Cardiac fibroblast (primary cell): ENCODE measurements around the gene FAM149A.

Source experiments
- DNase-seq, 2 donors: peaks; one replicate each; pipeline versions ENCODE4 v3.0.0 to v3.0.0-alpha.2; 2010; ENCODE audit warnings: low read depth in 2 of 2
- H3K4me3 ChIP-seq, 2 donors: replicated peaks in 1 of 2; 1 replicate in 1 of 2; 2 replicates in 1 of 2; pipeline ENCODE4 v1.5.1; 2011; ENCODE audit warnings: low read depth in 2 of 2, low read length in 2 of 2, mild to moderate bottlenecking in 2 of 2, moderate library complexity in 1 of 2
- CTCF ChIP-seq: IDR thresholded peaks from one replicate; pipeline ENCODE4 v1.5.1; 2011; ENCODE audit warnings: low read depth, mild to moderate bottlenecking, low read length, inconsistent platforms

The FAM149A gene

GRCh38 chr4:186104890-186105646 is 564 bp downstream of the FAM149A start:
- DNase-seq: no peak
- peak overlapping the region; percentile 36 to 39 for H3K4me3 ChIP-seq
- no peak for TF ChIP-seq CTCF

GRCh38 chr4:186105647-186106321 is 1.3 kb downstream of the FAM149A start:
- H3K4me3 ChIP-seq: no peak overlapping the region
- no peak for TF ChIP-seq CTCF
- DNase-seq: peak in 1 of 2 donors; percentile 18

GRCh38 chr4:186107947-186108346 is 3.4 kb downstream of the FAM149A start:
- no peak for DNase-seq
- no peak for TF ChIP-seq CTCF

GRCh38 chr4:186108391-186108790 is 3.9 kb downstream of the FAM149A start:
- TF ChIP-seq CTCF: no peak
- no peak overlapping the region for H3K4me3 ChIP-seq

More at GRCh38 chr4:186107947-186108346, 3.4 kb downstream of the FAM149A start:
- no peak overlapping the region for H3K4me3 ChIP-seq

GRCh38 chr4:186109245-186109644 is 4.7 kb downstream of the FAM149A start:
- DNase-seq: no peak
- TF ChIP-seq CTCF: no peak
- no peak overlapping the region for H3K4me3 ChIP-seq

More at GRCh38 chr4:186108391-186108790, 3.9 kb downstream of the FAM149A start:
- no peak for DNase-seq

- no peak for TF ChIP-seq CTCF
- DNase-seq: no peak
- no peak overlapping the region for H3K4me3 ChIP-seq
Observed at GRCh38 chr4:186116697-186117096, 12.2 kb downstream of the FAM149A start.
